HG02981 (cell line): Measurements from ENCODE around the gene PDE1A.

Experiments used
- ATAC-seq: cut with Tn5 transposase; IDR thresholded peaks from one replicate; pipeline ENCODE4 v1.9.1; 2021; ENCODE audit warnings: mild to moderate bottlenecking, moderate library complexity; ENCODE audit not compliant: unreplicated experiment

Gene PDE1A

DNA sequence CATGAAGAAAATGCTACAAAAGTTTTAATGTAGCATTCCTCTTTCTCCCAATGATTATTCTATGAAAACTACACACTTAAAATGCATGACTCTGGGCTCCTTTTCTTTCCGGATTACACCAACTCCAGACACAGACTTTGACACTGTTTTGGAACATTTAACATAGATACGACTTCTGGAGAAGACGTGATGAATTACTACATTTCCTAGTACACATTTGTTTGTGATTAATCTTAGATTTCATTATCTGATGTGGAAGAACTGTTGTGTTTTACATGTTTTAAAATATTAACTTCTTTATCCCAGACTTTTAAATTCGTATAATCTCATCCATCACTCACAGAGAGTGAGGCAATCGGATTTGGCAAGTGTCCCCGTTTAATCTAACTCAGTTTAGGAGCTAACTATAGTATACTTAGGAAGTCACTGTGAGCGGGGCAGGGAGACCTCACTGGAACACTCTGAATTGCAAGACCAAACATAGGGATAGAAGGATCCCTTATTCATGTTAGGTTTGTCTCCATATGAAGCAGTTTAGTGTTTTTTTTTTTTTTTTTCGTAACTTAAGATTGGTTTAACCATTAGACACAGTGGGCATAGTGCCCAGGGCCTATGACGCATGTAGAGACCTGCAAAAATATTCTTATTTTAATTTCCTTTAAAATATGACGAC, 66.7 kb downstream of the PDE1A start:
- ATAC-seq: no peak

GRCh38 chr2:182359027-182359989, 67.5 kb downstream of the PDE1A start:
- no peak for ATAC-seq

GRCh38 chr2:182358601-182359000, 68.2 kb downstream of the PDE1A start:
- ATAC-seq: no peak

DNA sequence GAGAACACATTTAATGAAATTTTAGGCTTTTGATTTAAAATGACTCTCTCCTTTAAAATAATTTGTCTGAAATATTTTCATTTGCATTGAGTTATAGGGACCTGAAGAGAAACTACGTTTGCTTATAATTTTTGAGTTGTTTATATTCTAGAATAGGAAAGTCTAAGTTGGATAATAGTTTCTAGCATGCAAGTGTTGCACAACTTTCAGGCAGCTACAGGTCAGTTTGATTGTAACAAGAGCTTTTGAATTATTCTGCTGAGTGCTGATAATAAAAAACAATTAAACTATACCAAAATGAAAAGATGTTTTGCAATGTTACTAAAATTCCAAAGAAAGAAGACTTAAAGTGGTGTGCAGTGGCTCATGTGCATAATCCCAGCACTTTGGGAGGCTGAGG, 71.0 kb downstream of the PDE1A start:
- ATAC-seq: no peak

- no peak for ATAC-seq
These were observed 75.4 kb downstream of the PDE1A start for GRCh38 chr2:182351427-182351826.

DNA sequence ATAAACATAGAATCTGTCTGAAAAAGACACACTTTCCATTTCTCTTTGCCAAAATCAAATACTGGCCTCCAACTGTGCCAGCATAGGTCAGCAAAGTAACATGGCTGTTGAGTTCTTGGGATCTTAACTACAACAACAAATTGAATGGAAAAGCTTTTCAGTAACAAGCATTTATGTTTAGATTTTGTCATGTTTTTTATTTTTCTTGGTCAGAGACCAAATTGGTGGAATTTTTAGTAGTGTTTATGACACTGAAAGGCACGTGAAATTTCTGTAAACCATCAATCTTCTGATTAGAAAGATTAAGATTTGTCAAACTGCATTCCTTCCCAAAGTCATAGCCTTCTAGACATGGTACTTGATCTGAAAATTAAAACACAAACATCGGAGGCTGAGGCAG, 77.6 kb downstream of the PDE1A start:
- no peak for ATAC-seq

GRCh38 chr2:182345384-182345783, 81.5 kb downstream of the PDE1A start:
- no peak for ATAC-seq

GRCh38 chr2:182330451-182331305, 96.2 kb downstream of the PDE1A start:
- ATAC-seq: no peak

- no peak for ATAC-seq
These were observed 102.2 kb downstream of the PDE1A start for GRCh38 chr2:182324665-182325064.

GRCh38 chr2:182321096-182321495, 105.7 kb downstream of the PDE1A start:
- ATAC-seq: no peak

- no peak for ATAC-seq
These were observed 107.0 kb downstream of the PDE1A start for GRCh38 chr2:182319556-182320505.

DNA sequence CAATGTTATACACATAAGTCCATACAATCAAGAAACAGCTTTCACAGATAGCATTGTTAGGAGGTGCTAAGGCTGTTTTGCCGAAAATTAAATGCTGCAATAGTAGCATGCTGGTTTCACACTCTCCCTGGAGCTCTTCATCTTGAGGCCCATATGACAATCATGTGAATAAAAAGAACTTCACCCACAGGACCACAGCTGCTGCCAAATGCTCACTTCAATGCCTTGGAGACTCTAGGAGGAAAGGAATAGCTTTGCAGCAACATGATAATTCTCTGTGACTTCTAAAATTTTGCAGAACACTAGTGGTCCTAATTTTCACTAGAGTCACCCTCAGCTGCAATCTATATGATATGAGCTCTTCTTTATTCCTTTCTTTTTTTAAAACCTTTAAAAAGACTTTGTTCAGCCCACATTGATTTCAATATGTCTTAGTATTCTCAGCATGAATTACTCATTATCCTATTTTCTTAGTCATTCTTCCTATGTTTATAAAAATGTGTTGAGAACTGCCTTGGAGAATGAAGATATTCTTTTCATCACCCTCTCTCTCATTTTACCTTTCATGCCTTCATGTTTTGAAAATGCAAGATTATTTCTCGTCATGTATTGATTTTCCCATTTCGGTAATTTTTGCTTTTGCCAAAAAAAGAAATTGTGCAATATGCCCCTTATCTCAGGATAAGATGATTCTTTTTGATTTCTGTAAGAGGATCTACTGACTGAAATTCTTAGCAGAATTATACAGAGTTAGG, 108.2 kb downstream of the PDE1A start:
- ATAC-seq: no peak

- no peak for ATAC-seq
These were observed 109.9 kb downstream of the PDE1A start for GRCh38 chr2:182316950-182317349.

GRCh38 chr2:182302972-182303371, 123.9 kb downstream of the PDE1A start:
- no peak for ATAC-seq

DNA sequence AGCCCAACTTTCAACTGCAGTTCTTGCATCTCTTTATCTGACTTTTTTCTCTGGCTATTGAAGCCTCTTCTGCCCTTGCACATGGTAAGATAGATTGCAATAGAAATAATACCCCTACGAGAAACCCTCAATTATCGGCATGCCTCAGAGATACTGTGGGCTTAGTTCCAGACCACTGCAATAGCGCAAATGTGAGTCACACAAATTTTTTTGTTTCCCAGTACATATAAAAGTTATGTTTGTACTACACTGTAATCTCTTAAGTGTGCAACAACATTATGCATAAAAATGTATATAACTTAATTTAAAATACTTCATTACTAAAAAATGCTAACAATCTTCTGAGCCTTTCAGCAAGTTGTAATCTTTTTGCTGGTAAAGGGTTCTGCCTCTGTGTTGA, 124.7 kb downstream of the PDE1A start:
- ATAC-seq: no peak

- no peak for ATAC-seq
These were observed 125.7 kb downstream of the PDE1A start for GRCh38 chr2:182301093-182301492.

- no peak for ATAC-seq
These were observed 126.2 kb downstream of the PDE1A start for GRCh38 chr2:182300608-182301007.

DNA sequence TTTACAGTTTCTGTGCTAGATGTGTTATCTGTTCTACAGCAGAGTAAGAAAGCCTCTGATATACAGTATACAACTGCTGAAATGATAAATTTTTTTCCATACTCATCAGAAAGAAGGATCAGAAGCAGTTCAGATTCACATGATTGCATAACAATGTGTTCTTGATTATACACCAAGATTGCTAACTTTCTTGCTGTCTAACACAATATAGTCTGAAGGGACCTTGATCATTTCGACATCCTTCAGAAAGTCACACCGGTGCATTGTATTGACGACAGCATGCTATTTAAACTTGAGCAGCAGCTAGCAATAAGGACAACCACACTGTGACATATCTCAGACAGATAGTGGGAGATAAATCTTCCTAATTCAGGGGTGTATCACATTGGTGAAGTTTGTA, 127.2 kb downstream of the PDE1A start:
- no peak for ATAC-seq

DNA sequence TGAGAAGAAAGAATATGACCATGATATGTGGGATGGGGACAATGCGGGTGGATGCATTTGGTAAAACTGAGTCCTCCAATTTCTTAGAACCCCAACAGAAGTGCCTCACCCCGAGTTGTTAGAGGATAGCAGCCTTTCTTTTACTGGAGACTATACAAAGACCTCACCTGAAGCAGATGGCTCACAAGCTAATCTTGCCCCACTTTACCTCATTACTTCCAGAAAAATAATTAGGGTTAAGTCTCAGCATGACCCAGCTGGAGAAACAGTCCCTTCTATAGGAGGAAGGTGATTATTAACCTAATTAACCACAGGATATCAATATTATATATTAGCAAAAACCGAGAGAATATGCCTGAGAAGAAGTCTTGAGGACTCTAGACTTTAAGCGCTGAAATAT, 128.4 kb downstream of the PDE1A start:
- ATAC-seq: no peak
